CD14-positive monocyte (primary cell): ENCODE data around the gene C10orf67. TPM values are rescaled to one million over a fixed set of nuclear protein-coding genes. Genes with fewer than 3 reads are reported as not detected.

Experiments used
- DNase-seq, 3 donors: peaks; one replicate each; pipeline ENCODE4 v3.0.0-alpha.2; 2011 to 2022
- H2AFZ ChIP-seq: 2 replicates; pipeline ENCODE4 v1.6.0; 2012; ENCODE audit warnings: mild to moderate bottlenecking, low read depth, low read length, inconsistent platforms; ENCODE audit not compliant: insufficient read depth, poor library complexity, severe bottlenecking
- H3K27ac ChIP-seq, 2 donors: 1 replicate in 1 of 2; 2 replicates in 1 of 2; pipeline ENCODE4 v1.5.1; 2012 to 2013; ENCODE audit warnings: low read length in 2 of 2, control low read depth in 1 of 2, inconsistent platforms in 1 of 2, low read depth in 1 of 2, mild to moderate bottlenecking in 1 of 2
- H3K27me3 ChIP-seq, 2 donors: one replicate each; pipeline versions ENCODE4 v1.6.0 to v1.6.1; 2011 to 2013; ENCODE audit warnings: low read length in 2 of 2; ENCODE audit not compliant: control insufficient read depth in 2 of 2, insufficient read depth in 2 of 2
- H3K36me3 ChIP-seq, 2 donors: replicated peaks in 1 of 2; 1 replicate in 1 of 2; 2 replicates in 1 of 2; pipeline versions ENCODE4 v1.5.1 to v1.6.1; 2012 to 2013; ENCODE audit warnings: low read length in 2 of 2, control low read depth in 1 of 2, inconsistent platforms in 1 of 2, mild to moderate bottlenecking in 1 of 2; ENCODE audit not compliant: insufficient read depth in 2 of 2, control insufficient read depth in 1 of 2
- H3K4me1 ChIP-seq, 2 donors: 1 replicate in 1 of 2; 2 replicates in 1 of 2; pipeline versions ENCODE4 v1.5.1 to v1.6.1; 2012 to 2013; ENCODE audit warnings: low read length in 2 of 2, control low read depth in 1 of 2, inconsistent platforms in 1 of 2, mild to moderate bottlenecking in 1 of 2, moderate library complexity in 1 of 2; ENCODE audit not compliant: insufficient read depth in 2 of 2, control insufficient read depth in 1 of 2
- H3K4me2 ChIP-seq: replicated peaks from 2 replicates; pipeline ENCODE3; 2012; ENCODE audit warnings: low read length, moderate library complexity, mild to moderate bottlenecking; ENCODE audit not compliant: poor library complexity, severe bottlenecking; ENCODE audit errors: extremely low read depth
- H3K4me3 ChIP-seq, 3 experiments: fragments of 200-600 bp in 1 of 3; sonication (generic) in 1 of 3; replicated peaks in 1 of 3; 1 replicate in 2 of 3; 2 replicates in 1 of 3; pipeline ENCODE4 v1.5.1; 2011 to 2013; ENCODE audit warnings: low read length in 3 of 3, mild to moderate bottlenecking in 3 of 3, control low read depth in 2 of 3, low read depth in 2 of 3, inconsistent platforms in 1 of 3, moderate library complexity in 1 of 3
- H3K79me2 ChIP-seq: 2 replicates; pipeline ENCODE4 v1.6.0; 2012; ENCODE audit warnings: mild to moderate bottlenecking, control low read depth, inconsistent platforms, low read length, moderate library complexity; ENCODE audit not compliant: insufficient read depth
- H3K9ac ChIP-seq: 2 replicates; pipeline ENCODE4 v1.6.0; 2017; ENCODE audit warnings: low read length, mild to moderate bottlenecking; ENCODE audit not compliant: insufficient read depth, poor library complexity, severe bottlenecking
- H3K9me3 ChIP-seq, 2 donors: replicated peaks in 1 of 2; 1 replicate in 1 of 2; 2 replicates in 1 of 2; pipeline versions ENCODE4 v1.5.1 to v1.6.1; 2012 to 2013; ENCODE audit warnings: low read length in 2 of 2, control low read depth in 1 of 2; ENCODE audit not compliant: control insufficient read depth in 1 of 2, insufficient read depth in 1 of 2
- H4K20me1 ChIP-seq: 2 replicates; pipeline ENCODE4 v1.6.0; 2012; ENCODE audit warnings: mild to moderate bottlenecking, low read length, control low read depth, moderate library complexity; ENCODE audit not compliant: insufficient read depth
- H3K27ac Mint-ChIP-seq, 7 donors: one replicate each; pipeline ENCODE4 v1.8.0; 2020; ENCODE audit warnings: mild to moderate bottlenecking in 7 of 7, mixed read lengths in 7 of 7, moderate library complexity in 6 of 7, inconsistent platforms in 2 of 7
- H3K27me3 Mint-ChIP-seq, 3 donors: one replicate each; pipeline ENCODE4 v1.8.0; 2021 to 2022; ENCODE audit warnings: low read depth in 3 of 3, mild to moderate bottlenecking in 3 of 3, mixed read lengths in 3 of 3, moderate library complexity in 3 of 3, inconsistent platforms in 1 of 3
- H3K36me3 Mint-ChIP-seq, 2 donors: one replicate each; pipeline ENCODE4 v1.8.0; 2020; ENCODE audit warnings: mixed read lengths in 2 of 2, inconsistent platforms in 1 of 2, mild to moderate bottlenecking in 1 of 2
- H3K4me1 Mint-ChIP-seq: one replicate; pipeline ENCODE4 v1.8.0; 2020; ENCODE audit warnings: mild to moderate bottlenecking, mixed read lengths
- H3K4me3 Mint-ChIP-seq, 2 donors: one replicate each; pipeline ENCODE4 v1.8.0; 2020; ENCODE audit warnings: mild to moderate bottlenecking in 2 of 2, mixed read lengths in 2 of 2, moderate library complexity in 1 of 2
- H3K9me3 Mint-ChIP-seq, 7 donors: one replicate each; pipeline ENCODE4 v1.8.0; 2020 to 2022; ENCODE audit warnings: mixed read lengths in 7 of 7, mild to moderate bottlenecking in 6 of 7, moderate library complexity in 6 of 7, inconsistent platforms in 2 of 7
- WGBS: methylation state at CpG from one replicate; pipeline ENCODE4 v1.1.5; 2013; ENCODE audit warnings: missing lambda C conversion rate; ENCODE audit not compliant: insufficient coverage; 5-methylcytosine and 5-hydroxymethylcytosine counted together
- intact Hi-C, 2 donors: fragments of 100-400 bp; cut with micrococcal nuclease; formaldehyde crosslinking; loops; one replicate each; pipeline versions ENCODE4 v1.15.0 to v1.15.1; 2023
- polyA plus RNA-seq, 3 donors: library from polyadenylated mRNA; depleted of rRNA in 1 of 3; unstranded in 2 of 3; stranded (reverse) in 1 of 3; fragments of 300-500 nt in 2 of 3; fragments of >200 nt in 1 of 3; fragmentation: Illumina TruSeq in 2 of 3; gene quantifications; 1 replicate in 2 of 3; 2 replicates in 1 of 3; pipeline ENCODE4 v1.2.3, GENCODE V29; 2012 to 2021
- TF ChIP-seq, protein P1 (sequence below): fragments of 200-600 bp; IDR thresholded peaks from one replicate; pipeline ENCODE4 v1.8.0; 2022; ENCODE audit warnings: antibody characterized with exemption, mild to moderate bottlenecking

Gene C10orf67
- polyA plus RNA-seq, 3 donors, result not detected

GRCh38 chr10:23262928-23263327 is 81.7 kb downstream of the C10orf67 start:
- Histone ChIP-seq H3K27ac (no peak overlapping the region), H3K9ac (no peak overlapping the region), H3K9me3 (no peaks in the 10 kb centered on the region), H3K4me3 (no peak overlapping the region), H3K4me2 (no peak overlapping the region), H3K27me3 (no peaks in the 10 kb centered on the region), H4K20me1 (no peaks in the 10 kb centered on the region), H2AFZ (no peak overlapping the region), H3K79me2 (no peaks in the 10 kb centered on the region), H3K4me1 (no peaks in the 10 kb centered on the region), H3K36me3 (no peaks in the 10 kb centered on the region)
- Mint-ChIP-seq H3K36me3 (no peaks in the 10 kb centered on the region), H3K9me3 (peaks cover 0 to 2% (median 0%) of the 10 kb centered on the region in 7 donors), H3K4me3 (no peak overlapping the region), H3K27me3 (peaks cover 3 to 7% (median 4%) of the 10 kb centered on the region in 3 donors), H3K27ac (no peak overlapping the region), H3K4me1 (no peaks in the 10 kb centered on the region)
- DNase-seq, result no peak
- no CpG with 5 or more reads among the region's 2 CpGs for WGBS
- TF ChIP-seq, protein P1, sequence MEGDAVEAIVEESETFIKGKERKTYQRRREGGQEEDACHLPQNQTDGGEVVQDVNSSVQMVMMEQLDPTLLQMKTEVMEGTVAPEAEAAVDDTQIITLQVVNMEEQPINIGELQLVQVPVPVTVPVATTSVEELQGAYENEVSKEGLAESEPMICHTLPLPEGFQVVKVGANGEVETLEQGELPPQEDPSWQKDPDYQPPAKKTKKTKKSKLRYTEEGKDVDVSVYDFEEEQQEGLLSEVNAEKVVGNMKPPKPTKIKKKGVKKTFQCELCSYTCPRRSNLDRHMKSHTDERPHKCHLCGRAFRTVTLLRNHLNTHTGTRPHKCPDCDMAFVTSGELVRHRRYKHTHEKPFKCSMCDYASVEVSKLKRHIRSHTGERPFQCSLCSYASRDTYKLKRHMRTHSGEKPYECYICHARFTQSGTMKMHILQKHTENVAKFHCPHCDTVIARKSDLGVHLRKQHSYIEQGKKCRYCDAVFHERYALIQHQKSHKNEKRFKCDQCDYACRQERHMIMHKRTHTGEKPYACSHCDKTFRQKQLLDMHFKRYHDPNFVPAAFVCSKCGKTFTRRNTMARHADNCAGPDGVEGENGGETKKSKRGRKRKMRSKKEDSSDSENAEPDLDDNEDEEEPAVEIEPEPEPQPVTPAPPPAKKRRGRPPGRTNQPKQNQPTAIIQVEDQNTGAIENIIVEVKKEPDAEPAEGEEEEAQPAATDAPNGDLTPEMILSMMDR, result no peak
- intact Hi-C loops, result no loop called here

GRCh38 chr10:23258516-23258915 is 86.1 kb downstream of the C10orf67 start:
- Histone ChIP-seq H3K4me1 (no peaks in the 10 kb centered on the region), H3K4me2 (no peak overlapping the region), H3K27me3 (no peaks in the 10 kb centered on the region), H3K4me3 (no peak overlapping the region), H3K79me2 (no peaks in the 10 kb centered on the region), H3K36me3 (no peaks in the 10 kb centered on the region), H4K20me1 (no peaks in the 10 kb centered on the region), H3K9me3 (no peaks in the 10 kb centered on the region), H3K9ac (no peak overlapping the region), H3K27ac (no peak overlapping the region), H2AFZ (no peak overlapping the region)
- Mint-ChIP-seq H3K27me3 (peaks cover 3 to 10% (median 3%) of the 10 kb centered on the region in 3 donors), H3K36me3 (no peaks in the 10 kb centered on the region), H3K9me3 (peaks cover 0 to 2% (median 0%) of the 10 kb centered on the region in 7 donors), H3K27ac (no peak overlapping the region), H3K4me1 (no peaks in the 10 kb centered on the region), H3K4me3 (no peak overlapping the region)
- intact Hi-C loops, result no loop called here
- WGBS, result 80% methylated on average over 2 of the region's 2 CpGs
- TF ChIP-seq, protein P1, result no peak
- no peak for DNase-seq
